ENCODE results near the gene MTA2. TPM values are rescaled to one million over a fixed set of nuclear protein-coding genes. Genes with fewer than 3 reads are reported as not detected.

Gene MTA2
- total RNA-seq, 1 donor from 2014 or later: 157 TPM

DNA sequence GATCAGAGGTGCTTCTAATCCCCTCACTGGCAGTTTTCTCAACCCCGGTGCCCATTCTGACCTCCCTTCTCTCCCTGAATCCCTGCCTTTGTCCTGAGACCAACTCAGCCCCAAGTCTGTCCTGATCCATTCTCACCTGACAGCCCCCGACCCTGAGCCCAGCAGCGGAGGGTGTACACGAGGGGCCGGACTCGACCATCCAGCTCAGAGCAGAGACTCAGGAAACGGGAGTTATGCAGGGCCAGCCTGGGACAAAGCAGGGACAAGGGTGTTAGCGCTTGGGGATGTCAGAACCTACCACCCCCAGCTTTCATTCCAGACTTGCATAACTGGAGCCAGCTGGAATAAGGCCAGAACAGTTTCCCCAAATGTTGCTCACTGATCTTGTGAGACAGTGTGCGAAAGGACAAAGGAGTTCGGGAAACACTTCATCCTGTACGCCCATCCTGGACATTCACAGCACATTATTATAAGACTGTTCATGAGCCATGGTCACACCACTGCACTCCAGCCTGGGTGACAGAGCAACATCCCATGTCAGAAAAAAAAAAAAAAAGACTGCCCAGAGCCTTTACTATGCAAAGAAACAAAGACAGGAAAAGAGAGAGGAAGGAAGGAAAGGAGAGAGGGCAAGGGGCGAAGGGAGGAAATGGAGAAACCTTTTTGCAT is 24.5 kb downstream of the MTA2 start:
- H3K9me3 Mint-ChIP-seq (ENCODE audit: unreplicated experiment): no peaks in the 10 kb centered on the region
- peaks cover 31% of the 10 kb centered on the region for H3K36me3 Mint-ChIP-seq (ENCODE audit: low read depth, unreplicated experiment)
- peak; percentile 35 for DNase-seq (ENCODE audit: low spot score)
- H3K27ac Mint-ChIP-seq (ENCODE audit: unreplicated experiment): peak overlapping the region; percentile 99
- H3K4me3 Mint-ChIP-seq (ENCODE audit: unreplicated experiment): peak overlapping the region; percentile 85
- TF ChIP-seq, protein P1, sequence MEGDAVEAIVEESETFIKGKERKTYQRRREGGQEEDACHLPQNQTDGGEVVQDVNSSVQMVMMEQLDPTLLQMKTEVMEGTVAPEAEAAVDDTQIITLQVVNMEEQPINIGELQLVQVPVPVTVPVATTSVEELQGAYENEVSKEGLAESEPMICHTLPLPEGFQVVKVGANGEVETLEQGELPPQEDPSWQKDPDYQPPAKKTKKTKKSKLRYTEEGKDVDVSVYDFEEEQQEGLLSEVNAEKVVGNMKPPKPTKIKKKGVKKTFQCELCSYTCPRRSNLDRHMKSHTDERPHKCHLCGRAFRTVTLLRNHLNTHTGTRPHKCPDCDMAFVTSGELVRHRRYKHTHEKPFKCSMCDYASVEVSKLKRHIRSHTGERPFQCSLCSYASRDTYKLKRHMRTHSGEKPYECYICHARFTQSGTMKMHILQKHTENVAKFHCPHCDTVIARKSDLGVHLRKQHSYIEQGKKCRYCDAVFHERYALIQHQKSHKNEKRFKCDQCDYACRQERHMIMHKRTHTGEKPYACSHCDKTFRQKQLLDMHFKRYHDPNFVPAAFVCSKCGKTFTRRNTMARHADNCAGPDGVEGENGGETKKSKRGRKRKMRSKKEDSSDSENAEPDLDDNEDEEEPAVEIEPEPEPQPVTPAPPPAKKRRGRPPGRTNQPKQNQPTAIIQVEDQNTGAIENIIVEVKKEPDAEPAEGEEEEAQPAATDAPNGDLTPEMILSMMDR (IDR thresholded peaks at IDR 0.05; ENCODE audit: unreplicated experiment): no peak
- peaks cover 56% of the 10 kb centered on the region for H3K4me1 Mint-ChIP-seq (ENCODE audit: unreplicated experiment)
- H3K27me3 Mint-ChIP-seq (ENCODE audit: unreplicated experiment): peaks cover 10% of the 10 kb centered on the region

DNA sequence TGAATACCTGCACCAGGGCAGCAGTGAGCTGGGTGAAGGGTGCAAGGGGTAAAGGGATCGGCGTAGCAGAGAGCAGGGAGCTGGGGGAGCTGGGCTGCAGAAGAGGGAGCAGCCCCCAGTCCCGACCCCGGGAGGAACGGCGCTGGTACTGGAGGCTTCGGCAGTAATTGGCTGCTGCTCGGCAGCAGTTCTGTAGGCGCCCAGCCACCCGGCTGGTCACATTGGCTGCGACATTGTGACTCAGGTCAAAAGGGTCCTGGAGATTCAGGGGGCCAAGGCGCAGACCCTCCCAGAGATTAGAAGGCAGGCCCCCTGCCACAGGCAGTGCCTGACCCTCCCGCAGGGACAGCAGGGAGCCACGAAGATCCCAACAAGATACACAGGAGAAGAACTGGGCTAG is 25.8 kb downstream of the MTA2 start:
- Mint-ChIP-seq H3K4me1 (ENCODE audit: unreplicated experiment) (peaks cover 65% of the 10 kb centered on the region), H3K4me3 (ENCODE audit: unreplicated experiment) (peak overlapping the region; percentile 87), H3K27ac (ENCODE audit: unreplicated experiment) (peak overlapping the region; percentile 99), H3K9me3 (ENCODE audit: unreplicated experiment) (no peaks in the 10 kb centered on the region), H3K36me3 (ENCODE audit: low read depth, unreplicated experiment) (peaks cover 37% of the 10 kb centered on the region), H3K27me3 (ENCODE audit: unreplicated experiment) (peaks cover 10% of the 10 kb centered on the region)
- TF ChIP-seq, protein P1 (IDR thresholded peaks at IDR 0.05; ENCODE audit: unreplicated experiment): no peak
- no peak for DNase-seq (ENCODE audit: low spot score)

DNA sequence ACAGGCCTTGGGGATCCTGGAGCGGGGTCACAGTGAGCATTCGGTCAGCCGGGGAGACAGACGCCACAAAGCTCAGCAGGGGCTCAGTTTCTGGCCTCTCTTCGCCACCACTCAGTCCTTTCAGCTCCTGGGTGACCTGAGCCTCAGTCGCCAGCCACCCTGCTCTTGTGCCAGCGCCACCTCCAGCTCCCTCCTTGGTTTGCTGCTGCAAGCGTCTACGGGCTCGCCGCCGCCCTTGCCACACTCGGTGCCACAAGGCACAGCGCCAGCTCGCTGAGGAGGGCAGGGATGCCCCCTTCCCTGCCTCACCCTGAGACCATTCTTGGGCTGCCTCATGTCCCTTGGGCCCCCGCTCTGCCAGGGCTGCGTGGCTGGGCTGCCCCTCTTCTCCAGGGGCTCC is 26.5 kb downstream of the MTA2 start:
- peaks cover 10% of the 10 kb centered on the region for H3K27me3 Mint-ChIP-seq (ENCODE audit: unreplicated experiment)
- no peak for DNase-seq (ENCODE audit: low spot score)
- H3K9me3 Mint-ChIP-seq (ENCODE audit: unreplicated experiment): no peaks in the 10 kb centered on the region
- H3K4me1 Mint-ChIP-seq (ENCODE audit: unreplicated experiment): peaks cover 69% of the 10 kb centered on the region
- H3K36me3 Mint-ChIP-seq (ENCODE audit: low read depth, unreplicated experiment): peaks cover 42% of the 10 kb centered on the region
- H3K4me3 Mint-ChIP-seq (ENCODE audit: unreplicated experiment): peak overlapping the region; percentile 99
- peak overlapping the region; percentile 96 for H3K27ac Mint-ChIP-seq (ENCODE audit: unreplicated experiment)
- TF ChIP-seq, protein P1 (IDR thresholded peaks at IDR 0.05; ENCODE audit: unreplicated experiment): no peak

DNA sequence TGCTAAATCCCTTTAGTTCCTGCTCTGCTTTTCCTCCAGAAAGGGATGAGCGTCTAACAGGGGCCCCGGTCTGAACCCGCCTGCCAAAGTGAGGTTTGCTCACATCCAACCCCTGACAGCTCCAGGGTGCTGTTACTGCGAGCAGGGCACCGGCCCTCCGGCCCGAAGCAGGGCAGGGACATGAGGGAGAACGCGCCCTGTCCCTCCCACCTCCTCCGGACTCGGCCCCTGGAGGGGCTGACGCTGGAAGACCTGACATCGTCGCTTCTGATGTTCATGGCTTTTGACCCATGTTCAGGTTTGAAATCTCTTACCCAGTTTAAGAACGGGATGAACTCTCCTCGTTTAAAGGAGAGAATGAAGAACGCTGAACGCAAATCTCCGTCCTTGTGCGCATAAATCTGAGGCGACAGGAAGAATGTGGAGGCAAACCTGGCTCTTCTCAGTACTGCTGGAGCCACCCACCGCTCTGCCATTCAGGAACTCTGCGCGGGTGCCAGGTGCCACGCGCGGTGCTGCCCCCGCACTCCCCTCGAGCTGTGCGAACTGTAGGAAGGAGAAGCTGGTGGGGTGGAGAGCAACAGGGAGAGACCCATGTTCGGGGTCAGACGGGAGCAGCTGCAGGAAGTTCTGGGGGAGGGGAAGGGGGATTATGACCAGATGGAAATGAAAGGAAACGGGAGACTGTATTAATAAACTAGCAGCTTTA is 27.1 kb downstream of the MTA2 start:
- Mint-ChIP-seq H3K27me3 (ENCODE audit: unreplicated experiment) (peaks cover 10% of the 10 kb centered on the region), H3K9me3 (ENCODE audit: unreplicated experiment) (no peaks in the 10 kb centered on the region), H3K4me3 (ENCODE audit: unreplicated experiment) (peak overlapping the region; percentile 99), H3K36me3 (ENCODE audit: low read depth, unreplicated experiment) (peaks cover 45% of the 10 kb centered on the region), H3K4me1 (ENCODE audit: unreplicated experiment) (peaks cover 70% of the 10 kb centered on the region), H3K27ac (ENCODE audit: unreplicated experiment) (peak overlapping the region; percentile 96)
- DNase-seq (ENCODE audit: low spot score): peak; percentile 19
- TF ChIP-seq, protein P1 (IDR thresholded peaks at IDR 0.05; ENCODE audit: unreplicated experiment): no peak

Data from endothelial cell (in vitro differentiated cells).